ENCODE data around the gene PTGDS. TPM values are rescaled to one million over a fixed set of nuclear protein-coding genes. Genes with fewer than 3 reads are reported as not detected.

The PTGDS gene
- polyA plus RNA-seq, 1 donor from 2014 or later, result 2.0 TPM

DNA sequence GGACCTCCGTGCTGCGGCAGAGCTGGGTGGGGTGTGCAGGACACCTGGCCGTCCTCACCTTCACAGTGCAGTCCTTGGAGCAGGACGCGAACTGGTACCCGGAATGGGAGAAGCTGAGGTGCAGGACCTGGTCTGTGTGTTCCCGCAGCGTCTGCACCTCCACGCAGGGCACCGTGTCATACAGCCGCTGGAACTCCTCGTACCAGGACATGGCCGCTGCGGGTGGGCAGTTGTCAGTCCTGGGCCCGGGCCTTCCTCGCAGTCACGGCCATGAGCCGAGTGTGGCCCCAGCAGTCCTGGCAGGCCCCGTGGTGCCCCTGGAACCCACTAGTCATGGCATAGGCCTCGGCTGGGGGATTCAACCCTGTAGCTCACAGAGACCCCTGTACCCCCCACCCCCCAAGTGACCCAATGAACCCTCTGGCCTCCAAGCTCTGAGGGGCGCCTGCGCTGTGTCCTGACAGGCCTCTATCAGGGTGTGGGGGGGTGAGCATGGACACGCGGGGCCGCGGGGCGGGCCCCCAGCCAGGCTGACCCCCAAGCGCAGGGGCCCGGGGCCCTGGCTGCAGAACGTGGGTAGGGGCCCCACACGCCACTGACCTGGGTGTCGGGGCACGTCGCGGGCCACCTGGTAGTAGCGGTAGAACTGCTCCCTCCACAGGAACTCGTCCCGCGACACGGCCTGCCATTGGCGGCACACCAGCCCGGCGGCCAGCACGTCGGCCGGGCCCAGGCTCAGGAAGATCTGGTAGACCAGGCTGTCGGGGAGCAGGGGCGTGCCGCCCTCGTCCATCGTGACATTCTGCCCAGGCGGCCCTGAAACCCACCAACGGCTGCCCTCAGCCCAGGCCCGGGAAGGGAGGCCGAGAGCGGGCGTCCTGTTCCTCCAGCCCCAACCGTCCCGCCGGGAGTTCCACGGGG is 33.8 kb upstream of the PTGDS start:
- H3K36me3 ChIP-seq (ENCODE audit: insufficient read depth, low read length), result peaks cover 6% of the 10 kb centered on the region
- H3F3A ChIP-seq (ENCODE audit: insufficient read depth, low read length, poor library complexity, severe bottlenecking), result no peaks in the 10 kb centered on the region
- H3K27ac ChIP-seq (ENCODE audit: low read length), result no peak overlapping the region
- H3K27me3 ChIP-seq (ENCODE audit: insufficient read depth, low read depth, low read length), result no peaks in the 10 kb centered on the region
- TF ChIP-seq EP300 (conservative IDR thresholded peaks at IDR 0.05; ENCODE audit: poor library complexity, severe bottlenecking) (no peak), EZH2 (IDR thresholded peaks at IDR 0.05; ENCODE audit: borderline replicate concordance, insufficient read depth, low read length, poor library complexity, severe bottlenecking) (no peak), SMC3 (conservative IDR thresholded peaks at IDR 0.05; ENCODE audit: poor library complexity) (no peak), MXI1 (conservative IDR thresholded peaks at IDR 0.05; ENCODE audit: poor library complexity, severe bottlenecking) (no peak), TAF1 (IDR thresholded peaks at IDR 0.05; ENCODE audit: low read depth) (no peak), RAD21 (conservative IDR thresholded peaks at IDR 0.05) (no peak), POLR2AphosphoS5 (IDR thresholded peaks at IDR 0.05) (no peak)
- TF ChIP-seq, protein P1, sequence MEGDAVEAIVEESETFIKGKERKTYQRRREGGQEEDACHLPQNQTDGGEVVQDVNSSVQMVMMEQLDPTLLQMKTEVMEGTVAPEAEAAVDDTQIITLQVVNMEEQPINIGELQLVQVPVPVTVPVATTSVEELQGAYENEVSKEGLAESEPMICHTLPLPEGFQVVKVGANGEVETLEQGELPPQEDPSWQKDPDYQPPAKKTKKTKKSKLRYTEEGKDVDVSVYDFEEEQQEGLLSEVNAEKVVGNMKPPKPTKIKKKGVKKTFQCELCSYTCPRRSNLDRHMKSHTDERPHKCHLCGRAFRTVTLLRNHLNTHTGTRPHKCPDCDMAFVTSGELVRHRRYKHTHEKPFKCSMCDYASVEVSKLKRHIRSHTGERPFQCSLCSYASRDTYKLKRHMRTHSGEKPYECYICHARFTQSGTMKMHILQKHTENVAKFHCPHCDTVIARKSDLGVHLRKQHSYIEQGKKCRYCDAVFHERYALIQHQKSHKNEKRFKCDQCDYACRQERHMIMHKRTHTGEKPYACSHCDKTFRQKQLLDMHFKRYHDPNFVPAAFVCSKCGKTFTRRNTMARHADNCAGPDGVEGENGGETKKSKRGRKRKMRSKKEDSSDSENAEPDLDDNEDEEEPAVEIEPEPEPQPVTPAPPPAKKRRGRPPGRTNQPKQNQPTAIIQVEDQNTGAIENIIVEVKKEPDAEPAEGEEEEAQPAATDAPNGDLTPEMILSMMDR (IDR thresholded peaks at IDR 0.05; ENCODE audit: poor library complexity, severe bottlenecking), result no peak
- TF ChIP-seq, protein P2, sequence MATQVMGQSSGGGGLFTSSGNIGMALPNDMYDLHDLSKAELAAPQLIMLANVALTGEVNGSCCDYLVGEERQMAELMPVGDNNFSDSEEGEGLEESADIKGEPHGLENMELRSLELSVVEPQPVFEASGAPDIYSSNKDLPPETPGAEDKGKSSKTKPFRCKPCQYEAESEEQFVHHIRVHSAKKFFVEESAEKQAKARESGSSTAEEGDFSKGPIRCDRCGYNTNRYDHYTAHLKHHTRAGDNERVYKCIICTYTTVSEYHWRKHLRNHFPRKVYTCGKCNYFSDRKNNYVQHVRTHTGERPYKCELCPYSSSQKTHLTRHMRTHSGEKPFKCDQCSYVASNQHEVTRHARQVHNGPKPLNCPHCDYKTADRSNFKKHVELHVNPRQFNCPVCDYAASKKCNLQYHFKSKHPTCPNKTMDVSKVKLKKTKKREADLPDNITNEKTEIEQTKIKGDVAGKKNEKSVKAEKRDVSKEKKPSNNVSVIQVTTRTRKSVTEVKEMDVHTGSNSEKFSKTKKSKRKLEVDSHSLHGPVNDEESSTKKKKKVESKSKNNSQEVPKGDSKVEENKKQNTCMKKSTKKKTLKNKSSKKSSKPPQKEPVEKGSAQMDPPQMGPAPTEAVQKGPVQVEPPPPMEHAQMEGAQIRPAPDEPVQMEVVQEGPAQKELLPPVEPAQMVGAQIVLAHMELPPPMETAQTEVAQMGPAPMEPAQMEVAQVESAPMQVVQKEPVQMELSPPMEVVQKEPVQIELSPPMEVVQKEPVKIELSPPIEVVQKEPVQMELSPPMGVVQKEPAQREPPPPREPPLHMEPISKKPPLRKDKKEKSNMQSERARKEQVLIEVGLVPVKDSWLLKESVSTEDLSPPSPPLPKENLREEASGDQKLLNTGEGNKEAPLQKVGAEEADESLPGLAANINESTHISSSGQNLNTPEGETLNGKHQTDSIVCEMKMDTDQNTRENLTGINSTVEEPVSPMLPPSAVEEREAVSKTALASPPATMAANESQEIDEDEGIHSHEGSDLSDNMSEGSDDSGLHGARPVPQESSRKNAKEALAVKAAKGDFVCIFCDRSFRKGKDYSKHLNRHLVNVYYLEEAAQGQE (IDR thresholded peaks at IDR 0.05; ENCODE audit: borderline replicate concordance), result no peak
- H3K4me2 ChIP-seq (ENCODE audit: low read length), result peak overlapping the region; percentile 44
- peak overlapping the region; percentile 74 for H3K9ac ChIP-seq (ENCODE audit: low read length)
- no peaks in the 10 kb centered on the region for H3K9me2 ChIP-seq (ENCODE audit: insufficient read depth, low read length)
- H3K9me3 ChIP-seq (ENCODE audit: low read length), result no peaks in the 10 kb centered on the region
- H2AFZ ChIP-seq (ENCODE audit: low read depth, low read length), result no peak overlapping the region
- no peaks in the 10 kb centered on the region for H4K20me1 ChIP-seq (ENCODE audit: insufficient read depth)
- H3K79me2 ChIP-seq (replicated peaks; ENCODE audit: insufficient read depth, low read length), result peaks cover 8% of the 10 kb centered on the region
- H3K4me3 ChIP-seq (ENCODE audit: low read length), result peak overlapping the region; percentile 97

DNA sequence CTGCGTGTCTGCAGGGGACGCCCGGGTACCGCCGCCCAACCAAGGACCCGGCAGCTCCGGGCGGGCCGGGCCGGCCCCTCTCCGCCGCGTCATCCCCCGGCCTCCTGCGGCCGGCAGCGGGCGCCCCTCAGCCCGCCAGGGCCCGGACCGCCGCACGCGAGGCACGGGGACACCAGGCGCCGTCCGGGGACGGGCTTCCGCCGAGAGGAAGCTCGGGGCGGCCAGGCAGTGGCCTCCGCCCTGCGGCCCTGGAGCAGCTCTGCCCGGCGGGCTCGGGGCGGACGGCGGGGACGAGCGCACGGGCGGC is 33.1 kb upstream of the PTGDS start:
- peak overlapping the region; percentile 74 for H3K9ac ChIP-seq (ENCODE audit: low read length)
- no peak overlapping the region for H2AFZ ChIP-seq (ENCODE audit: low read depth, low read length)
- TF ChIP-seq, protein P2 (IDR thresholded peaks at IDR 0.05; ENCODE audit: borderline replicate concordance), result no peak
- TF ChIP-seq, protein P1 (IDR thresholded peaks at IDR 0.05; ENCODE audit: poor library complexity, severe bottlenecking), result no peak
- TF ChIP-seq EP300 (conservative IDR thresholded peaks at IDR 0.05; ENCODE audit: poor library complexity, severe bottlenecking) (no peak), POLR2AphosphoS5 (IDR thresholded peaks at IDR 0.05) (no peak), MXI1 (conservative IDR thresholded peaks at IDR 0.05; ENCODE audit: poor library complexity, severe bottlenecking) (no peak), SMC3 (conservative IDR thresholded peaks at IDR 0.05; ENCODE audit: poor library complexity) (no peak), RAD21 (conservative IDR thresholded peaks at IDR 0.05) (no peak)
- no peaks in the 10 kb centered on the region for H3K9me3 ChIP-seq (ENCODE audit: low read length)
- H3K9me2 ChIP-seq (ENCODE audit: insufficient read depth, low read length), result no peaks in the 10 kb centered on the region
- H3K4me3 ChIP-seq (ENCODE audit: low read length), result peak overlapping the region; percentile 97
- no peak overlapping the region for H3K27ac ChIP-seq (ENCODE audit: low read length)
- no peaks in the 10 kb centered on the region for H4K20me1 ChIP-seq (ENCODE audit: insufficient read depth)
- H3K79me2 ChIP-seq (replicated peaks; ENCODE audit: insufficient read depth, low read length), result peaks cover 8% of the 10 kb centered on the region
- no peaks in the 10 kb centered on the region for H3K27me3 ChIP-seq (ENCODE audit: insufficient read depth, low read depth, low read length)
- peaks cover 6% of the 10 kb centered on the region for H3K36me3 ChIP-seq (ENCODE audit: insufficient read depth, low read length)
- H3F3A ChIP-seq (ENCODE audit: insufficient read depth, low read length, poor library complexity, severe bottlenecking), result no peaks in the 10 kb centered on the region
- no peak overlapping the region for H3K4me2 ChIP-seq (ENCODE audit: low read length)

Data from neural cell (in vitro differentiated cells).